SK-N-SH (cell line): ENCODE results near the gene OLFM2. TPM values are rescaled to one million over a fixed set of nuclear protein-coding genes. Genes with fewer than 3 reads are reported as not detected.
"Not testable (repeated sequence)": the region's sequence is repeated elsewhere in the genome, so short reads cannot be mapped to it uniquely, and the experiment has no call there.

Source experiments
- CTCF ChIA-PET: fragments of 300-600, 350-600 bp; formaldehyde crosslinking; extraction: SDS; loops from one replicate; lab custom pipeline; 2021; lab: Yijun Ruan, JAX
- POLR2A ChIA-PET: fragments of 350-600 bp; sonication (Branson Sonifier 250); formaldehyde crosslinking; extraction: SDS; loops from one replicate; lab custom pipeline; 2020; ENCODE audit warnings: antibody characterized with exemption, inconsistent platforms; lab: Yijun Ruan, JAX
- DNase-seq: peaks from one replicate; pipeline ENCODE4 v3.0.0; 2012
- H2AFZ ChIP-seq: fragments of 200-600 bp; sonication (generic); 2 replicates; pipeline ENCODE4 v1.8.1; 2016; ENCODE audit warnings: antibody characterized with exemption, mild to moderate bottlenecking, low read depth
- H3F3A ChIP-seq: fragments of 200-600 bp; sonication (generic); replicated peaks from 2 replicates; pipeline ENCODE3; 2016; ENCODE audit warnings: antibody characterized with exemption, mild to moderate bottlenecking; ENCODE audit not compliant: insufficient read depth
- H3K27ac ChIP-seq, 2 experiments: fragments of 200-500 bp in 1 of 2; fragments of 200-600 bp in 1 of 2; sonication (Bioruptor generic) in 1 of 2; sonication (generic), shearing (Covaris generic) in 1 of 2; 2 replicates each; pipeline versions ENCODE4 v1.5.1 to v1.6.1; 2014 to 2016; ENCODE audit warnings: low read depth in 2 of 2, inconsistent platforms in 1 of 2, low read length in 1 of 2, mild to moderate bottlenecking in 1 of 2, mixed read lengths in 1 of 2
- H3K27me3 ChIP-seq: fragments of 200-600 bp; sonication (generic), shearing (Covaris generic); 2 replicates; pipeline ENCODE4 v1.6.1; 2016; ENCODE audit warnings: mixed run types; ENCODE audit not compliant: insufficient read depth
- H3K36me3 ChIP-seq, 2 experiments: fragments of 200-500 bp in 1 of 2; fragments of 200-600 bp in 1 of 2; sonication (Bioruptor generic) in 1 of 2; sonication (generic) in 1 of 2; replicated peaks in 1 of 2; 2 replicates each; pipeline versions ENCODE3 to v1.5.1; 2014 to 2016; ENCODE audit warnings: low read length in 1 of 2, mild to moderate bottlenecking in 1 of 2; ENCODE audit not compliant: insufficient read depth in 2 of 2, control insufficient read depth in 1 of 2
- H3K4me1 ChIP-seq, 2 experiments: fragments of 200-500 bp in 1 of 2; fragments of 200-600 bp in 1 of 2; sonication (Bioruptor generic) in 1 of 2; sonication (generic), shearing (Covaris generic) in 1 of 2; 2 replicates each; pipeline versions ENCODE4 v1.5.1 to v1.6.1; 2014 to 2016; ENCODE audit warnings: low read depth in 1 of 2, low read length in 1 of 2, mixed run types in 1 of 2; ENCODE audit not compliant: insufficient read depth in 2 of 2, control insufficient read depth in 1 of 2
- H3K4me2 ChIP-seq: fragments of 200-600 bp; sonication (generic), shearing (Covaris generic); 2 replicates; pipeline ENCODE4 v1.6.1; 2017; ENCODE audit warnings: mixed run types
- H3K4me3 ChIP-seq, 2 experiments: fragments of 200-500 bp in 1 of 2; fragments of 200-600 bp in 1 of 2; sonication (Bioruptor generic) in 1 of 2; sonication (generic), shearing (Covaris generic) in 1 of 2; 2 replicates each; pipeline versions ENCODE4 v1.5.1 to v1.8.1; 2014 to 2016; ENCODE audit warnings: low read depth in 2 of 2, inconsistent platforms in 1 of 2, low read length in 1 of 2, mild to moderate bottlenecking in 1 of 2, mixed read lengths in 1 of 2, moderate library complexity in 1 of 2
- H3K79me2 ChIP-seq: fragments of 200-600 bp; sonication (generic); 2 replicates; pipeline ENCODE4 v1.8.1; 2017; ENCODE audit warnings: mild to moderate bottlenecking; ENCODE audit not compliant: insufficient read depth
- H3K9ac ChIP-seq: fragments of 200-600 bp; sonication (generic); 2 replicates; pipeline ENCODE4 v1.6.1; 2017; ENCODE audit warnings: mixed run types
- H3K9me2 ChIP-seq: fragments of 200-600 bp; sonication (generic); 2 replicates; pipeline ENCODE4 v1.6.1; 2017; ENCODE audit warnings: mixed run types
- H3K9me3 ChIP-seq: fragments of 200-600 bp; sonication (generic); 2 replicates; pipeline ENCODE4 v1.6.1; 2017; ENCODE audit warnings: mixed run types, mild to moderate bottlenecking, moderate library complexity
- H4K20me1 ChIP-seq: fragments of 200-600 bp; sonication (generic); 2 replicates; pipeline ENCODE4 v1.6.1; 2017; ENCODE audit warnings: mild to moderate bottlenecking, mixed run types; ENCODE audit not compliant: insufficient read depth
- CHD2 ChIP-seq: fragments of 150-350 bp; IDR thresholded peaks from 2 replicates; pipeline ENCODE4 v1.6.1; 2018; ENCODE audit warnings: low read length; ENCODE audit not compliant: partially characterized antibody
- ELF1 ChIP-seq: IDR thresholded peaks from 2 replicates; pipeline ENCODE4 v1.4.0; 2012
- FOSL2 ChIP-seq: IDR thresholded peaks from 2 replicates; pipeline ENCODE4 v1.4.0; 2012; ENCODE audit warnings: low read depth, mild to moderate bottlenecking, moderate library complexity, borderline replicate concordance
- JUND ChIP-seq: IDR thresholded peaks from 2 replicates; pipeline ENCODE4 v1.4.0; 2012
- NFIC ChIP-seq: IDR thresholded peaks from 2 replicates; pipeline ENCODE4 v1.4.0; 2012; ENCODE audit warnings: borderline replicate concordance
- NRF1 ChIP-seq: IDR thresholded peaks from 2 replicates; pipeline ENCODE4 v1.6.1; 2012; ENCODE audit warnings: low read depth, mild to moderate bottlenecking, low read length
- RAD21 ChIP-seq: IDR thresholded peaks from 2 replicates; pipeline ENCODE4 v1.6.1; 2012; ENCODE audit warnings: mild to moderate bottlenecking, low read length
- SIN3A ChIP-seq: IDR thresholded peaks from 2 replicates; pipeline ENCODE4 v1.6.1; 2012; ENCODE audit warnings: low read depth, mild to moderate bottlenecking, low read length, moderate library complexity, borderline replicate concordance
- SMC3 ChIP-seq: IDR thresholded peaks from 2 replicates; pipeline ENCODE4 v1.6.1; 2012; ENCODE audit warnings: low read depth, low read length, improper control_type of control experiment
- TCF12 ChIP-seq: IDR thresholded peaks from 2 replicates; pipeline ENCODE4 v1.4.0; 2012
- WGBS: methylation state at CpG from one replicate; pipeline ENCODE4 v1.1.6; 2017; ENCODE audit warnings: low lambda C conversion rate; 5-methylcytosine and 5-hydroxymethylcytosine counted together
- polyA plus RNA-seq, 3 experiments: library from polyadenylated mRNA; depleted of rRNA; stranded (reverse); fragments of >200 nt; gene quantifications; 2 replicates each; pipeline ENCODE4 v1.2.3, GENCODE V29; 2012
- TF ChIP-seq, protein P1 (sequence below): IDR thresholded peaks from 2 replicates; pipeline ENCODE4 v1.4.0; 2012; ENCODE audit warnings: low read depth, borderline replicate concordance
- TF ChIP-seq, protein P2 (sequence below): IDR thresholded peaks from 2 replicates; pipeline ENCODE4 v1.4.0; 2012; ENCODE audit warnings: low read depth
- TF ChIP-seq, protein P3 (sequence below): IDR thresholded peaks from 2 replicates; pipeline ENCODE4 v1.4.0; 2012; ENCODE audit warnings: low read depth, borderline replicate concordance
- TF ChIP-seq, protein P4 (sequence below): fragments of 200-600 bp; sonication (generic); IDR thresholded peaks from 2 replicates; pipeline ENCODE4 v1.6.1; 2017; ENCODE audit warnings: antibody characterized with exemption, mild to moderate bottlenecking, moderate library complexity

Gene OLFM2
- polyA plus RNA-seq, 1 of the 3 experiments (the other 2 are of a cell fraction): 10.7 TPM

DNA sequence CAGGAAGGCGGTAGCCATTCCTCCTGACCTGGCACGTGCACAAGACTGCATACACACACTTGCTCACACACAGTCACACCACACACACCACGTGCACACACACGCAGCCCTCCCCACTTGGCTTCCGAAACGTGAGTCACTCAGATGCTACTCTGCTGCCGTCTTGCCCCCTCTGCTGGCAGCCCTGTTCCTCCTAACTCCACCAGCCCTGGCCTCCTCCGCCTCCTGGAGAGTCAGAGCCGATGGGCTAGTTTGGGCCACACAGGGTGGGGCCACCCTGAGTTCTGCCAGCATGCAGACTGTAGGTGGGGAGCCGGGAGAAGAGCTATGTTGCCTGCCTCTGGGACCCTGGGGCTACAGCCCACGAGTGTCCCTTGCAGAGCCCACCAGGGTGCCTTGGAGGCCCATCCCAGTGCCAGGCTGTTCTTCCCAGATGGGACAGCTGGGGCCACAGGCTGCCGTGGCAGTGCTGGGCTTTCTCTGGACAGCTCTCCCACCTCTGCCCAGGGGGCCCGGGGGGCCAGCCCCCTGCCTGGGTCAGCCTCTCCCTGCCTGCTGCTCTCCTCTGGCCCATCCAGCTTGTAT lies 89.1 kb downstream of the OLFM2 start:
- ChIA-PET CTCF (interaction anchor here (0.8 to 1.6 kb wide), 10 partner anchors 8 to 83 kb away, joined by 3 to 7 read pairs (median 4); partner anchors contain the start of gene PIN1), POLR2A (no interaction called here)
- no peak overlapping the region for H3K4me3 ChIP-seq
- no peak overlapping the region for H3K9ac ChIP-seq
- no peak overlapping the region for H2AFZ ChIP-seq
- no peaks in the 10 kb centered on the region for H3K27me3 ChIP-seq
- WGBS: 35% methylated on average over 9 of the region's 13 CpGs
- H3K4me1 ChIP-seq: no peaks in the 10 kb centered on the region; a peak in 1 of 4 replicates
- peak; percentile 59 for DNase-seq
- H4K20me1 ChIP-seq: peaks cover 19% of the 10 kb centered on the region
- no peaks in the 10 kb centered on the region for H3F3A ChIP-seq
- H3K27ac ChIP-seq: no peak overlapping the region
- H3K9me3 ChIP-seq: no peaks in the 10 kb centered on the region
- no peak overlapping the region for H3K4me2 ChIP-seq
- peaks cover 13 to 42% of the 10 kb centered on the region in 2 experiments for H3K36me3 ChIP-seq
- H3K79me2 ChIP-seq: peaks cover 4% of the 10 kb centered on the region; the same call in 1 of the 2 replicates
- no peaks in the 10 kb centered on the region for H3K9me2 ChIP-seq
- TF ChIP-seq JUND (no peak), RAD21 (peak; percentile 33; the same call in 1 of the 2 replicates), NRF1 (no peak), TCF12 (no peak), SIN3A (0 out of 2 replicates have a peak, but pooled peaks have one; percentile 16), NFIC (no peak), FOSL2 (peak; percentile 75; the same call in 1 of the 2 replicates), SMC3 (peak; percentile 47), CHD2 (no peak), ELF1 (no peak)
- TF ChIP-seq, protein P1, sequence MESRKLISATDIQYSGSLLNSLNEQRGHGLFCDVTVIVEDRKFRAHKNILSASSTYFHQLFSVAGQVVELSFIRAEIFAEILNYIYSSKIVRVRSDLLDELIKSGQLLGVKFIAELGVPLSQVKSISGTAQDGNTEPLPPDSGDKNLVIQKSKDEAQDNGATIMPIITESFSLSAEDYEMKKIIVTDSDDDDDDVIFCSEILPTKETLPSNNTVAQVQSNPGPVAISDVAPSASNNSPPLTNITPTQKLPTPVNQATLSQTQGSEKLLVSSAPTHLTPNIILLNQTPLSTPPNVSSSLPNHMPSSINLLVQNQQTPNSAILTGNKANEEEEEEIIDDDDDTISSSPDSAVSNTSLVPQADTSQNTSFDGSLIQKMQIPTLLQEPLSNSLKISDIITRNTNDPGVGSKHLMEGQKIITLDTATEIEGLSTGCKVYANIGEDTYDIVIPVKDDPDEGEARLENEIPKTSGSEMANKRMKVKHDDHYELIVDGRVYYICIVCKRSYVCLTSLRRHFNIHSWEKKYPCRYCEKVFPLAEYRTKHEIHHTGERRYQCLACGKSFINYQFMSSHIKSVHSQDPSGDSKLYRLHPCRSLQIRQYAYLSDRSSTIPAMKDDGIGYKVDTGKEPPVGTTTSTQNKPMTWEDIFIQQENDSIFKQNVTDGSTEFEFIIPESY: no peak
- TF ChIP-seq, protein P2, sequence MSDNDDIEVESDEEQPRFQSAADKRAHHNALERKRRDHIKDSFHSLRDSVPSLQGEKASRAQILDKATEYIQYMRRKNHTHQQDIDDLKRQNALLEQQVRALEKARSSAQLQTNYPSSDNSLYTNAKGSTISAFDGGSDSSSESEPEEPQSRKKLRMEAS: 0 out of 2 replicates have a peak, but pooled peaks have one; percentile 52
- TF ChIP-seq, protein P3, sequence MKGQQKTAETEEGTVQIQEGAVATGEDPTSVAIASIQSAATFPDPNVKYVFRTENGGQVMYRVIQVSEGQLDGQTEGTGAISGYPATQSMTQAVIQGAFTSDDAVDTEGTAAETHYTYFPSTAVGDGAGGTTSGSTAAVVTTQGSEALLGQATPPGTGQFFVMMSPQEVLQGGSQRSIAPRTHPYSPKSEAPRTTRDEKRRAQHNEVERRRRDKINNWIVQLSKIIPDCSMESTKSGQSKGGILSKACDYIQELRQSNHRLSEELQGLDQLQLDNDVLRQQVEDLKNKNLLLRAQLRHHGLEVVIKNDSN: peak; percentile 55; the same call in 1 of the 2 replicates
- TF ChIP-seq, protein P4, sequence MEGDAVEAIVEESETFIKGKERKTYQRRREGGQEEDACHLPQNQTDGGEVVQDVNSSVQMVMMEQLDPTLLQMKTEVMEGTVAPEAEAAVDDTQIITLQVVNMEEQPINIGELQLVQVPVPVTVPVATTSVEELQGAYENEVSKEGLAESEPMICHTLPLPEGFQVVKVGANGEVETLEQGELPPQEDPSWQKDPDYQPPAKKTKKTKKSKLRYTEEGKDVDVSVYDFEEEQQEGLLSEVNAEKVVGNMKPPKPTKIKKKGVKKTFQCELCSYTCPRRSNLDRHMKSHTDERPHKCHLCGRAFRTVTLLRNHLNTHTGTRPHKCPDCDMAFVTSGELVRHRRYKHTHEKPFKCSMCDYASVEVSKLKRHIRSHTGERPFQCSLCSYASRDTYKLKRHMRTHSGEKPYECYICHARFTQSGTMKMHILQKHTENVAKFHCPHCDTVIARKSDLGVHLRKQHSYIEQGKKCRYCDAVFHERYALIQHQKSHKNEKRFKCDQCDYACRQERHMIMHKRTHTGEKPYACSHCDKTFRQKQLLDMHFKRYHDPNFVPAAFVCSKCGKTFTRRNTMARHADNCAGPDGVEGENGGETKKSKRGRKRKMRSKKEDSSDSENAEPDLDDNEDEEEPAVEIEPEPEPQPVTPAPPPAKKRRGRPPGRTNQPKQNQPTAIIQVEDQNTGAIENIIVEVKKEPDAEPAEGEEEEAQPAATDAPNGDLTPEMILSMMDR: peak; percentile 67

DNA sequence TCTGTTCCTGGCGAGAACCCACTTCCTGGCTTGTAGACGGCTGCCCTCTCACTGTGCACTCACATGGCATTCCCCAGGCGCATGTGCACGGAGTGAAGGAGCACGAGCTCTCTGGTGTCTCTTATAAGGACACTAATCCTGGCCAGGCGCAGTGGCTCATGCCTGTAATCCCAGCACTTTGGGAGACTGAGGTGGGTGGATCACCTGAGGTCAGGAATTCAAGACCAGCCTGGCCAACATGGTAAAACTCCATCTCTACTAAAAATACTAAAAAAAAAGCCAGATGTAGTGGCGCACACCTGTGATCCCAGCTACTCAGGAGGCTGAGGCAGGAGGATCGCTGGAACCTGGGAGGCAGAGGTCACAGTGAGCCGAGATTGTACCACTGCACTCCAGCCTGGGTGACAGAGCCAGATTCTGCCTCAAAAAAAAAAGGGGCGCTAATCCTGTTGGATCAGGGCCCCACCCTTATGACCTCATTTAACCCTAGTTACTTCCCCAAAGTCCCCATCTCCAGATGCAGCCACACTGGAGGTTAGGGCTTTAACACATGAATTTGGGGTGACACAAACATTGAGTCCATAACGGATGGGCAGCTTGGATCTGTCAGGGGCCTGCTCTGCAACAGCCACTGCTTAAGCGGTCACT lies 92.6 kb downstream of the OLFM2 start:
- H3K9me2 ChIP-seq, DNase-seq, H2AFZ ChIP-seq, H3K4me2 ChIP-seq, H3K4me1 ChIP-seq, POLR2A ChIA-PET, H3K9ac ChIP-seq, H3K27ac ChIP-seq, H3K9me3 ChIP-seq, H3K27me3 ChIP-seq, H3K4me3 ChIP-seq, H3F3A ChIP-seq: not testable (repeated sequence)
- CTCF ChIA-PET: interaction anchor here (1.3 kb wide), 1 partner anchor 14 kb away, joined by 4 read pairs; no protein-coding TSS in a partner anchor
- 98% methylated on average over 12 of the region's 12 CpGs for WGBS
- Histone ChIP-seq H3K36me3 (peaks cover 25 to 53% of the 10 kb centered on the region in 2 experiments), H4K20me1 (peaks cover 19% of the 10 kb centered on the region), H3K79me2 (peaks cover 10% of the 10 kb centered on the region; the same call in 1 of the 2 replicates)
